IMR-90 (cell line): Measurements from ENCODE around the gene AUTS2. TPM values are rescaled to one million over a fixed set of nuclear protein-coding genes. Genes with fewer than 3 reads are reported as not detected.

Source experiments
- ATAC-seq: fragments of 200-7000 bp; cut with Tn5 transposase; 2 replicates; pipeline ENCODE4 v1.9.1; 2020; ENCODE audit warnings: low read depth, mild to moderate bottlenecking, moderate library complexity
- BruUV-seq: library from RNA; stranded (reverse); fragments of 400-500 nt; replicated peaks from 2 replicates; lab custom pipeline; 2021; lab: Mats Ljungman, UMichigan
- CTCF ChIA-PET: fragments of 300-600 bp; formaldehyde crosslinking; extraction: SDS; loops from one replicate; lab custom pipeline; 2021; ENCODE audit warnings: antibody characterized with exemption; lab: Yijun Ruan, JAX
- POLR2A ChIA-PET: fragments of 300-600 bp; sonication (Branson Sonifier 250); formaldehyde crosslinking; loops from one replicate; lab custom pipeline; 2022; ENCODE audit warnings: antibody characterized with exemption; ENCODE audit not compliant: unreplicated experiment; lab: Charles Lee
- DNase-seq: peaks from one replicate; pipeline ENCODE4 v3.0.0; 2013
- H2AFZ ChIP-seq: replicated peaks from 2 replicates; pipeline ENCODE3; 2013; ENCODE audit warnings: low read length, mild to moderate bottlenecking; ENCODE audit not compliant: poor library complexity
- H2AK5ac ChIP-seq: 2 replicates; pipeline ENCODE4 v1.6.1; 2013; ENCODE audit warnings: low read depth, low read length, inconsistent platforms
- H2AK9ac ChIP-seq: replicated peaks from 2 replicates; pipeline ENCODE3; 2013; ENCODE audit warnings: mild to moderate bottlenecking, low read depth, low read length, moderate library complexity; ENCODE audit not compliant: poor library complexity
- H2BK120ac ChIP-seq: 2 replicates; pipeline ENCODE4 v1.6.1; 2013; ENCODE audit warnings: low read depth, low read length, inconsistent platforms
- H2BK15ac ChIP-seq: 3 replicates; pipeline ENCODE4 v1.6.1; 2013; ENCODE audit warnings: low read depth, low read length, inconsistent platforms
- H2BK20ac ChIP-seq: 2 replicates; pipeline ENCODE4 v1.6.1; 2013; ENCODE audit warnings: low read depth, mild to moderate bottlenecking, inconsistent platforms, low read length, moderate library complexity
- H2BK5ac ChIP-seq: 2 replicates; pipeline ENCODE4 v1.6.1; 2013; ENCODE audit warnings: mild to moderate bottlenecking, low read depth, low read length, inconsistent platforms; ENCODE audit not compliant: poor library complexity, severe bottlenecking
- H3K14ac ChIP-seq: replicated peaks from 2 replicates; pipeline ENCODE4 v1.6.1; 2013; ENCODE audit warnings: low read depth, low read length, inconsistent platforms
- H3K18ac ChIP-seq: 2 replicates; pipeline ENCODE4 v1.6.1; 2013; ENCODE audit warnings: low read depth, low read length, control low read depth
- H3K23ac ChIP-seq: 2 replicates; pipeline ENCODE4 v1.6.1; 2013; ENCODE audit warnings: low read depth, low read length, inconsistent platforms
- H3K27ac ChIP-seq: 2 replicates; pipeline ENCODE4 v1.5.1; 2013; ENCODE audit warnings: mild to moderate bottlenecking, control low read depth, low read length; ENCODE audit not compliant: insufficient read depth
- H3K27me3 ChIP-seq: 2 replicates; pipeline ENCODE4 v1.6.1; 2013; ENCODE audit warnings: low read length; ENCODE audit not compliant: control insufficient read depth, insufficient read depth
- H3K36me3 ChIP-seq: 2 replicates; pipeline ENCODE4 v1.6.1; 2013; ENCODE audit warnings: low read length, mixed read lengths; ENCODE audit not compliant: control insufficient read depth, insufficient read depth
- H3K4ac ChIP-seq: 2 replicates; pipeline ENCODE4 v1.6.1; 2013; ENCODE audit warnings: low read depth, low read length, inconsistent platforms
- H3K4me1 ChIP-seq: 2 replicates; pipeline ENCODE4 v1.6.1; 2013; ENCODE audit warnings: low read length, mixed read lengths; ENCODE audit not compliant: control insufficient read depth, insufficient read depth
- H3K4me2 ChIP-seq: 2 replicates; pipeline ENCODE4 v1.6.1; 2013; ENCODE audit warnings: low read depth, mild to moderate bottlenecking, control low read depth, low read length, moderate library complexity
- H3K4me3 ChIP-seq: 2 replicates; pipeline ENCODE4 v1.5.1; 2013; ENCODE audit warnings: low read depth, mild to moderate bottlenecking, control low read depth, low read length, moderate library complexity; ENCODE audit not compliant: insufficient read depth
- H3K56ac ChIP-seq: 2 replicates; pipeline ENCODE4 v1.6.1; 2013; ENCODE audit warnings: low read length, inconsistent platforms; ENCODE audit not compliant: insufficient read depth; ENCODE audit errors: extremely low read depth
- H3K79me1 ChIP-seq, 2 experiments: 2 replicates each; pipeline ENCODE4 v1.6.1; 2013; ENCODE audit warnings: low read length in 2 of 2, inconsistent platforms in 1 of 2, low read depth in 1 of 2
- H3K9ac ChIP-seq: 2 replicates; pipeline ENCODE4 v1.6.1; 2013; ENCODE audit warnings: low read depth, low read length, control low read depth
- H3K9me1 ChIP-seq: 2 replicates; pipeline ENCODE4 v1.6.1; 2013; ENCODE audit warnings: low read length, inconsistent platforms; ENCODE audit not compliant: insufficient read depth
- H3K9me3 ChIP-seq: 2 replicates; pipeline ENCODE4 v1.6.1; 2013; ENCODE audit warnings: low read length; ENCODE audit not compliant: control insufficient read depth, insufficient read depth
- H4K20me1 ChIP-seq: 2 replicates; pipeline ENCODE4 v1.6.1; 2013; ENCODE audit warnings: low read length, inconsistent platforms; ENCODE audit not compliant: insufficient read depth
- H4K5ac ChIP-seq: 2 replicates; pipeline ENCODE4 v1.6.1; 2013; ENCODE audit warnings: mild to moderate bottlenecking, low read depth, low read length, control low read depth
- H4K8ac ChIP-seq, 2 experiments: 2 replicates each; pipeline ENCODE4 v1.6.1; 2013; ENCODE audit warnings: low read depth in 2 of 2, low read length in 2 of 2, control low read depth in 1 of 2, inconsistent platforms in 1 of 2
- H4K91ac ChIP-seq: 2 replicates; pipeline ENCODE4 v1.6.1; 2013; ENCODE audit warnings: low read depth, low read length, inconsistent platforms; ENCODE audit not compliant: insufficient read depth
- MAFK ChIP-seq: IDR thresholded peaks from 2 replicates; pipeline ENCODE4 v1.6.1; 2012; ENCODE audit warnings: low read depth, low read length, improper control_type of control experiment
- MAZ ChIP-seq: IDR thresholded peaks from 2 replicates; pipeline ENCODE4 v1.6.1; 2012; ENCODE audit warnings: low read depth, mild to moderate bottlenecking, low read length, improper control_type of control experiment, moderate library complexity, borderline replicate concordance
- RFX5 ChIP-seq: IDR thresholded peaks from 2 replicates; pipeline ENCODE4 v1.8.0; 2012; ENCODE audit warnings: low read depth, mild to moderate bottlenecking, low read length, moderate library complexity
- whole genome bisulfite sequencing, 2 experiments: methylation state at CpG; one replicate each; pipeline versions ENCODE4 v1.1.5 to v1.1.7; 2013; ENCODE audit warnings: missing lambda C conversion rate in 2 of 2; ENCODE audit not compliant: insufficient read length in 1 of 2; ENCODE audit errors: extremely low coverage in 2 of 2; 5-methylcytosine and 5-hydroxymethylcytosine counted together
- dilution Hi-C: fragments of 300-500 bp; cut with HindIII; formaldehyde crosslinking; loops from one replicate; pipeline ENCODE4 v1.14.3; 2018; ENCODE audit warnings: low sequenced_read_pairs; ENCODE audit not compliant: unreplicated experiment
- in situ Hi-C: fragments of 300-500 bp; cut with MboI; formaldehyde crosslinking; loops from 3 replicates; pipeline ENCODE4 v1.14.3; 2019; ENCODE audit warnings: low sequenced_read_pairs, inconsistent platforms, mixed read lengths
- intact Hi-C: fragments of 100-400 bp; cut with micrococcal nuclease; formaldehyde crosslinking; loops from 2 replicates; pipeline ENCODE4 v1.10.0; 2022
- polyA plus RNA-seq, 3 experiments: library from polyadenylated mRNA; depleted of rRNA; stranded (reverse); fragments of >200 nt; gene quantifications; 2 replicates each; pipeline ENCODE4 v1.2.3, GENCODE V29; 2012; ENCODE audit warnings: low replicate concordance in 1 of 3
- total RNA-seq: library from RNA; depleted of rRNA; stranded (reverse); fragments of >200 nt; gene quantifications from 2 replicates; pipeline ENCODE4 v1.2.3, GENCODE V29; 2012

The AUTS2 gene
- total and polyA plus RNA-seq, 2 of the 4 experiments (the other 2 are of a cell fraction) = 0.90 to 3.0 TPM

DNA sequence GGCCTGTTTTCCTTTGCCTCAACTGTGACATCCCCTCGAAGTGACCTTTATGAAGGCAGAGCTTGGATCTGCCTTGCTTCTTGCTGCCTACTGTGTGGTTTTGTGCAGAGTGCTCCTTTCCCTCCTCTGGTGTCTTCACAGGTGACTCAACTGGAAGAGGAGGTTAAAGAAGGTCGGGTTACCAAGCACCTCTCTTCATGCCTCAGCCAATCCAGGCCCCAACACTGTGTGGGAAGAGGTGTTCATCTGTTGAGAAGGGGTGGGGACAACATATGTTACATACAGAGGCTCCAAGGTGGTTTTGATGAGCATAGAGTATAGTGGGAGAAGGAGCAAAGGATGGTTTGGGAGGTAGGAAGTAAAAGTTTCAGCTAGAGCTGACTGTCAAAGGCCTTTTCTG is 155.7 kb downstream of the AUTS2 start:
- Histone ChIP-seq H2BK15ac (no peak overlapping the region), H3K79me1 (no peaks in the 10 kb centered on the region), H2AK9ac (no peak overlapping the region), H2BK120ac (no peak overlapping the region), H3K4me2 (no peak overlapping the region), H3K4me1 (no peaks in the 10 kb centered on the region), H3K9me1 (no peaks in the 10 kb centered on the region), H2AK5ac (no peak overlapping the region), H3K9ac (no peak overlapping the region), H2AFZ (no peak overlapping the region), H3K9me3 (no peaks in the 10 kb centered on the region; the same call in 1 of the 2 replicates), H3K4me3 (no peak overlapping the region), H3K27me3 (no peaks in the 10 kb centered on the region), H4K8ac (no peak overlapping the region), H3K18ac (no peak overlapping the region), H3K14ac (no peak overlapping the region), H2BK5ac (no peak overlapping the region), H4K91ac (no peak overlapping the region), H4K5ac (no peak overlapping the region), H4K20me1 (no peaks in the 10 kb centered on the region), H3K23ac (no peak overlapping the region), H3K36me3 (no peaks in the 10 kb centered on the region), H3K27ac (no peak overlapping the region), H3K56ac (no peak overlapping the region), H2BK20ac (no peak overlapping the region), H3K4ac (no peak overlapping the region)
- in situ Hi-C loops (no loop called here), dilution Hi-C loops (no loop called here), intact Hi-C loops (no loop called here)
- ATAC-seq = no peak
- POLR2A ChIA-PET = no interaction called here
- no TSS peak for BruUV-seq
- WGBS, 2 experiments = no CpG with 5 or more reads among the region's 2 CpGs
- no peak for DNase-seq
- TF ChIP-seq MAZ (no peak), MAFK (no peak), RFX5 (no peak)
- CTCF ChIA-PET = no interaction called here
